Natural killer cell treated with Interleukin-12 subunit alpha and Interleukin-12 subunit beta and Interleukin-15 and Interleukin-18, amount 100 ng/mL, for 72 hours (primary cell): ENCODE measurements around the gene PROX1. TPM values are rescaled to one million over a fixed set of nuclear protein-coding genes. Genes with fewer than 3 reads are reported as not detected.

Experiments
- ATAC-seq, 2 donors: fragments of 150-1000 bp; cut with Tn5 transposase in 1 of 2; sonication (Bioruptor Pico), chemical (Tn5 transposase) in 1 of 2; 2 replicates each; pipeline ENCODE4 v1.10.0; 2021
- DNase-seq: peaks from one replicate; pipeline ENCODE4 v3.0.0; 2022; ENCODE audit warnings: low spot score
- H3K27ac Mint-ChIP-seq, 2 donors: 1 replicate in 1 of 2; 2 replicates in 1 of 2; pipeline ENCODE4 v1.8.0; 2022; ENCODE audit warnings: mixed read lengths in 2 of 2, mild to moderate bottlenecking in 1 of 2, moderate library complexity in 1 of 2
- H3K27me3 Mint-ChIP-seq, 2 donors: 1 replicate in 1 of 2; 2 replicates in 1 of 2; pipeline ENCODE4 v1.8.0; 2022; ENCODE audit warnings: mixed read lengths in 2 of 2
- H3K36me3 Mint-ChIP-seq: one replicate; pipeline ENCODE4 v1.8.0; 2022; ENCODE audit warnings: mixed read lengths
- H3K4me1 Mint-ChIP-seq, 2 donors: 1 replicate in 1 of 2; 2 replicates in 1 of 2; pipeline ENCODE4 v1.8.0; 2022; ENCODE audit warnings: low read depth in 2 of 2, mixed read lengths in 2 of 2, mild to moderate bottlenecking in 1 of 2
- H3K4me3 Mint-ChIP-seq: one replicate; pipeline ENCODE4 v1.8.0; 2022; ENCODE audit warnings: mixed read lengths
- H3K9me3 Mint-ChIP-seq: 2 replicates; pipeline ENCODE4 v1.8.0; 2022; ENCODE audit warnings: mixed read lengths
- total RNA-seq, 2 donors: library from RNA; stranded (reverse); gene quantifications; one replicate each; pipeline ENCODE4 v1.2.3, GENCODE V29; 2022

The PROX1 gene
- total RNA-seq, 2 donors from 2014 or later = not detected

DNA sequence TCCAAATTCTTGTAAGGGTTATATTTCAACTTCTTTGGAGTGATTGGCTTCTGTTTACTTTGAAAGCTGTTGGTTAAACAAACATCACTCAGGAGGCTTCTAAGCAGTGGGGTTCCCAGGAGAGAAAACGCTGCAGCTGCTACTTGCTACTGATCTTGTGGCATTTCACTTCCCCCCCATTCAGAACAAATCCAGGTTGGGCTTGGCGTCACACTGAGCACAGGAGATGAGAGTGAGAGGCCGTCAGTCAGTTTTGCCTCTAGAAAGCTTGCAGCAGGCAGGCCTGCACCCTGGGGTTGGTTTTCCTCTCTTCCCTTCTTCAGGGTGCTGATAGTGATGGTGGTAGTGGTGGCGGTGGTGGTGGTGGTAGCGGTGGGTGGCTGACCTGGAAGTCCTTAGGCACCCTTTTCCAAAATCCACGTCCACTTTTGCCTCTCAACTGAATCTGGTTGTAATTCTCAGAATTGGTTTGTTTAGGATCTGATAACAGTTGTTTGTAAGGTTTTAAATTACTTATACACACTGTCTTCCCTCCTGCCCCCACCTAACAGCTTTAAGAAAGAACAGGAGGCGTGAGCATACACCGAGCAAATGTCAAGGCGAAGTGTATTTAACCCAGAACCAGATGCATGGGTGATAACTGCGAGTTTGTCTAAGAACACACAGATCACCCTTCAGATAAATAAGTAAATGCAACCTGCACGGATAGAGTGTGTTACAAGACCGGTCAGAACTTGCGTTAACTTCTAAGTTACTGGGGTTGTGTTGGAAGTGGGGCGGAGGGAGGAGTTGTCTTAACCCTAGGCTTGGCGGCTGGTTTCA is 3.2 kb upstream of the PROX1 start:
- H3K9me3 Mint-ChIP-seq = peaks cover 3% of the 10 kb centered on the region
- no peak overlapping the region for H3K4me3 Mint-ChIP-seq
- peaks cover 72 to 83% of the 10 kb centered on the region in 2 donors for H3K27me3 Mint-ChIP-seq
- peaks cover 32% of the 10 kb centered on the region for H3K36me3 Mint-ChIP-seq
- DNase-seq (no peak), ATAC-seq (no peak)
- no peak overlapping the region for H3K27ac Mint-ChIP-seq
- H3K4me1 Mint-ChIP-seq = peaks cover 22 to 23% of the 10 kb centered on the region in 2 donors

DNA sequence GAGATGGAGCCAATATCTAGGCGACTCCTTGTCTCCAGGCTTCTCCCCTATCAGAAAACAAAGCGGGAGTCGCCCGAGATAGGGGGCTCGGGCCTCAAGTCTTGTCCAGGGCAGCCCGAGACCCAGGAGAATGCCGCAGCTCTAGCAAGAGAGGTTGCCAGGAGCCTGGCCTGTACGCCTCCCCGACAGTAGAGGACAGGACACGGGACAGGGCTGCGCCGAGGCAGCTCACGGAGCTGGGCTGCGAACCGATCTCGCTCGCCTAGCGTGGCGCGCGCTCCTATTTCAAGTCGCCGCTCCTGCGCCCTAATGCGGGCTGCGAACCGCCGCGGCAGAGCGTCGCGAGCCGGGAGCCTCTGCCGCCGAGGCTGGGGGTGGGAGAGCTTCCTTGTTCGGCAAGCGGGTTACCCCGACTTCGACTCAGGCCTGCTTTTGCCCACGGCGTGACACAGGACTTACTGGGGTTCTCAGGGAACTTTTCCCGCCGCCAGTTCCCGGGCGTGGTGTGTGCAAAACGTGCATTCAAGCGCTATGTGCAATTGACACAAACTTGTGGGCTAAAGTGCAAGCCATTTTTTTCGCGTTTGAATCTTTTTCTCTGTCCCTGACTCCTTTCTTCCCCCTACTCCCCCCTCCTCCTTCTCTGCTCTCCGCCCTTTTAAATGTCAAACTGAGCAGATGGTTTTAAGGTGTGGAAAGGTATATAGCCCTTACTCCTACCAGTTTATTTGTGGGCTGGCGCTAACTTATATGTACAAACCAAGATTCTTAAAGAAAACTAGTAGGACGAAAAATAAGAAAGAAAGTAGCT is 2.4 kb upstream of the PROX1 start:
- ATAC-seq = peak; percentile 14 to 24
- peaks cover 76 to 88% of the 10 kb centered on the region in 2 donors for H3K27me3 Mint-ChIP-seq

DNA sequence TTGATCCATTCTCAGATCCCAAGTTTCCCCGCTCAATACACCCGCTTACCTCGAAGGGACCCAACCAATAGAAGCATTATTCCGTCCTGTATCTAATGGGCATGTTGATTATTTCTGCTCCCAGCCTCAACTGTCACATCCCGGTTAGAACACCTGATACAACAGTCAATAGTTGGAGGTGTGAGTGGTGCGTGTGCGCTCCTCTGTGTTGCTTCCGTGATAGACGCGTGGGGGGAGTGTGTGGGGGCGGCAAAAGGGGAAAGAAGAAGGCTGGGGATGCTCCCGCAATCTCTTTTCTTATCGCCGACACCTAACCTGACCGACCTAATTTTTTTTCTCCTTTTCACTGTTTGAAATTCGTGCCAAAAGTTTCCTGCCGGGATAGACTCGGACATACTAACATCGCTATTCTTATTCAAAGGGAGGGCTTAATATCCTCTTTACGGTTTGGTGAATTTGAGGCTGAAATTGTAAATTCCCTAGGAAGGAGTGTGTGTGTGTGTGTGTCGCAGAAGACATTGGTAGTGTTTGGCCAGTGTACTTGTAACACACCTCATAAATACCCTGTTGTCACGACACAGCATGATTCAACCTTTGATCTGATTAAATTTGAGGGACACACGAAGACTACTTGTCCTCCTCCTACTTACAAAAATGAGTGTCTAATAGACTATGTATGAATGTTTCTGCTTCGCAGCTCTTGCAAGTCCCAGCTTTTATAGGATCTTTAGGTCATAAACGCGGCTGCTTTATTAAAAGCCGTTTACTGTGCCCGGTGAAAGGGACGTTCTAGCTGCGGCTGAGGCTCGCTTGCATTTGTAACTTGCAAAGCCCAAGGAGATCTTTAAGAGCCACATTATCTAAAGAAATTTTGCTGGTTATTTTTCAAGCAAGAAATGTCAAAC is 1.5 kb upstream of the PROX1 start:
- H3K27ac Mint-ChIP-seq = no peak overlapping the region
- H3K36me3 Mint-ChIP-seq = peaks cover 32% of the 10 kb centered on the region
- H3K9me3 Mint-ChIP-seq = peaks cover 3% of the 10 kb centered on the region
- no peak for DNase-seq
- H3K4me1 Mint-ChIP-seq = peaks cover 22 to 23% of the 10 kb centered on the region in 2 donors
- no peak overlapping the region for H3K4me3 Mint-ChIP-seq
- no peak for ATAC-seq
- H3K27me3 Mint-ChIP-seq = peaks cover 78 to 88% of the 10 kb centered on the region in 2 donors

More for the DNA sequence above, 2.4 kb upstream of the PROX1 start:
- Mint-ChIP-seq H3K27ac (no peak overlapping the region), H3K4me3 (no peak overlapping the region), H3K9me3 (peaks cover 3% of the 10 kb centered on the region), H3K4me1 (peaks cover 22 to 23% of the 10 kb centered on the region in 2 donors), H3K36me3 (peaks cover 32% of the 10 kb centered on the region)
- no peak for DNase-seq

DNA sequence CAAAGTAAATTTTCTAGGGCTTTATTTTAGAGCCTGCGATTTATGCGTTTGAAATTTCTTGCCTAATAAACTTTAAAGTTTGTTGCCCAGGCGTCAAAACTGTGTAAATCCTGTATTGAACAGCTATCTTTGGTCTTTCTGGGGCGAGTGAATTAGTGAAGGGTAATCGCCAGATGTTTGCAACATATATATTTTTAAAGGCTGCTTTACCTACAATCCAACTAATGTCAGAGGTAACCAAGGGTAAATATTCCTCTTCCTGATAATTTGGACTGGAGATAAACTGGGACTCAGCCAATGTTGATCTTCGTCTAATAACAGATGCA is 885 bp upstream of the PROX1 start:
- Mint-ChIP-seq H3K27ac (no peak overlapping the region), H3K9me3 (peaks cover 3% of the 10 kb centered on the region), H3K27me3 (peaks cover 75 to 87% of the 10 kb centered on the region in 2 donors), H3K4me3 (peak overlapping the region; percentile 10), H3K4me1 (peaks cover 22 to 23% of the 10 kb centered on the region in 2 donors), H3K36me3 (peaks cover 32% of the 10 kb centered on the region)
- ATAC-seq (no peak), DNase-seq (no peak)

DNA sequence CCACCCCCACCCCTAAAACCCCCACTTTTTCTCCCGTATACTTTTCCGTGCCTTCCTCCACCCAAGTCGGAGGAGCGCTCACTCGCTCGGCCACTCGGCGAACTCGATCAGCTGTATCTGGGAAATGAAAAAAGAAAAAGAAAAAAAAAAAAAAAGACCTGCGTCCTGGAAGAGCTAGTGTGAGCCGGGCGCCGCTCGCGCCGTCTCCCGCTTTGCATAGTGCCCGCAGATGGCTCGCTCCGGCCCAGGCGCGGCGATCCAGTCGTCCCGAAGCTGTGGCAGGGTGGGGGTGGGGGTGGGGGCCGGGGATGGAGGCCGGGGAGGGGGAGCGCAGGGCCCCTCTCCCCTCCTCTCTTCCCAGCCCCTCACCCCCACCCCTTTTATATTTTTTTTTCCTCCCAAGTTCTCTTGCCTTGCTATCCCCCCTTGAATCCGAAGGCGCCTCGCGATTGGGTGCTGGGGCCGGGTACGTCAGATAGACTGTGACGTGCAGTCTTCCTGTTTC is 299 bp upstream of the PROX1 start:
- ATAC-seq = peak in 1 of 2 donors; percentile 57
- DNase-seq = no peak
- peaks cover 70 to 87% of the 10 kb centered on the region in 2 donors for H3K27me3 Mint-ChIP-seq
- peaks cover 22 to 23% of the 10 kb centered on the region in 2 donors for H3K4me1 Mint-ChIP-seq
- H3K27ac Mint-ChIP-seq = no peak overlapping the region
- peaks cover 3% of the 10 kb centered on the region for H3K9me3 Mint-ChIP-seq
- peak overlapping the region; percentile 76 for H3K4me3 Mint-ChIP-seq
- H3K36me3 Mint-ChIP-seq = peaks cover 32% of the 10 kb centered on the region

DNA sequence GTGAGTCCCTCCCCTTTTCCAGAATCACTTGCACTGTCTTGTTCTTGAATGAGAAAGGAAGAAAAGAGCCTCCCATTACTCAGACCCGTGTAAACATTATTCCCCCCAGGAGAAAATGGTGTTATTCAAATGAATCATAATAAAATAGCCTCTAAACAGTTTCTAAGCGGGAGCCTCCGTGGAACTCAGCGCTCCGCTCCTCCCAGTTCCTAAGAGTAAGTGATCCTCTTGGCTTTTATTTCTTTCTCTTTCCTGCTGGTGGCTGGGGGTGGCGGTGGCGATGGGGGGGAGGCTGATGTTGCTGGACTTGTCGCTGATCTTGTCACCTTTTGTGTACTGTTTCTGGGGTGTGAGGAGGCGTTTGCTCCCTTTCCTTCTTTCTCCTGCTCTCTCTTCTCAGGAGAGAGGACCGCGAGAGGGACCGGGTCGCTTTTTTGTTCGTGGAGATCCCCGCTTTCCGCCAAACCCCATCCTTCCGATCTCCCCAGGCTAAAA is 781 bp downstream of the PROX1 start:
- H3K27ac Mint-ChIP-seq = no peak overlapping the region
- DNase-seq (no peak), ATAC-seq (no peak)
- peaks cover 68 to 88% of the 10 kb centered on the region in 2 donors for H3K27me3 Mint-ChIP-seq
- H3K36me3 Mint-ChIP-seq = peaks cover 32% of the 10 kb centered on the region
- peaks cover 3% of the 10 kb centered on the region for H3K9me3 Mint-ChIP-seq
- H3K4me1 Mint-ChIP-seq = peaks cover 22 to 23% of the 10 kb centered on the region in 2 donors
- peak overlapping the region; percentile 76 for H3K4me3 Mint-ChIP-seq

DNA sequence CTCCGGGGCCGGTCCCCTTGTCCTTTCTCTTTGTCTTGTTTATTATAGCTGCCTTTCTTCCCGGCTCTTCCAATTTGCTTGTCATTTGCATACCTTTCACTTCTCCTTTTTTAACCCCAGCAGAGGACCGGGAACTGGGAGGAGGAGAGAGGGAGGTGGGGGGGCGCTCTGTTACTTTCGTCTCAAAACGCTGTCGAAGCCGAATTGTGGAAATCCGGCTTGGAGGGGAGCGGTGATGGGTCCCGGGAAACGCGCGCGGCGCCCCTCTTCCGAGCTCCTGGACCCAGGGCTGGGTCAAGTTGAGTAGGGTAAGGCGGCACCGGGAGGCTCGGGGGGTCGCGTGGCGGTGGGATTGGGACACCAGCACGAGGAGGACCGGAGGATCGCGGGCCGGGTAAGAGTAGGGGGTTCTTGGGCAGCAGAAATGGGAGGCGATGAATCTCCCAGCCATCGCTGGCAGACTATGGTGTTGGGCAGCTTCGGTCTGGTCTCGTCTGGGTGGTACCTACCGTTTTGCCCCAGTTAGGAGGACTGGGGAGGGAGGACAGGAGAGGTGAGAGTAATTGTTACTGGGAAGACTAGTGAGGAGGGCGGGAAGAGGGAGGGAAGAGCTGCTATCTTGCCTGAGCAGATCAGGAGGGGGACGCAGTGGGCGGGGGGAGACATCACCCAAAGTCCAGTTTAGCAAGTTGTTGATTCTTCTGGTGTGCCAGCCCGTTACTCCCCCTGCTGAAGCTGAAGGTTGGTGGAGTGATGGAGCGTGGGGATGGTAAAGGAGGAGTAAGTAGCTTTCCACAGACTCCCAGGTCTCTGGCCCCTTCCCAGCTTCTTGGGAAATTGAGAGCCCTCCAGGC is 1.5 kb downstream of the PROX1 start:
- no peak for ATAC-seq
- Mint-ChIP-seq H3K4me3 (peak overlapping the region; percentile 76), H3K36me3 (peaks cover 26% of the 10 kb centered on the region), H3K4me1 (peaks cover 22 to 23% of the 10 kb centered on the region in 2 donors), H3K27me3 (peaks cover 62 to 86% of the 10 kb centered on the region in 2 donors), H3K27ac (no peak overlapping the region), H3K9me3 (peaks cover 3% of the 10 kb centered on the region)
- no peak for DNase-seq

DNA sequence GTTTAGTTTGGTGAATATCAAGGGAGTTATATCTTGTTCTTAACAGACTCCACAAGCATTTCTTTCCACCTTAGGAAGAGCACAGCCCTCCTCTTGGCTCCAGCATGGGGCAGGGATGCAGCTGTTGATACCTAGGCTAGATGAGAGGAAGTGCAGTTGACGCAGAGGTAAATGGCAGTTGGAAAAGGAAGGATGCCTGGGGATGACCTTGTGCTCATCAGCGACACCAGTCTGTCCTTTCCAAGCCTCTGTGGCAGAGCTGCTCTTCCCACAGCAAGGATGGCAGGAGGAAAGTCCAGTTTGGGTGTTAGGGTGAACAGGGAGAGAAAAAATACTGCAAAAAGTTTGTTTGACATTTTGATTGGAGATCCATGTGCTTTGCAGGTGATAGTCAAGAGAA is 6.2 kb downstream of the PROX1 start:
- no peak overlapping the region for H3K27ac Mint-ChIP-seq
- H3K9me3 Mint-ChIP-seq = no peaks in the 10 kb centered on the region
- H3K4me3 Mint-ChIP-seq = no peak overlapping the region
- H3K36me3 Mint-ChIP-seq = peaks cover 3% of the 10 kb centered on the region
- H3K27me3 Mint-ChIP-seq = peaks cover 27 to 47% of the 10 kb centered on the region in 2 donors
- no peak for ATAC-seq
- H3K4me1 Mint-ChIP-seq = peaks cover 5% of the 10 kb centered on the region in 2 donors
- no peak for DNase-seq

DNA sequence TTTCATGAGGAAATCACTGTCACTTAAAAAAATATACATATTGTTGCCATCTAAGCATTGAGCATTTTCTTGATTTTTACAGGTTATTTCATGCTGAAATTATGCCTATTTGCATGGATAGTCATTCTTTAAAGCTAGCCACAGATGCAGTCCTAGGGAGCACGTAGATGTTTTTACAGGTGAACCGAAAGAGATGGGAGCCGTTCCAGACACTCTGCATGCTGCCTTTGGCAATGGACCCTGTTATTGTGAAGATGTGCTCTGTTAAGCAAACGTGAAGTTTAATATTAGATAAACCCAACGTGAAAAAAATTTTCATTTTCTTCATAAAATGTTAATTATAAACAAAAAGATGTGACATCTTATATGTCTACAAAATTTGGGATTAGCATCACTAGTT is 7.1 kb downstream of the PROX1 start:
- H3K4me3 Mint-ChIP-seq = no peak overlapping the region
- peaks cover 19 to 38% of the 10 kb centered on the region in 2 donors for H3K27me3 Mint-ChIP-seq
- H3K27ac Mint-ChIP-seq = no peak overlapping the region
- ATAC-seq (no peak), DNase-seq (no peak)
- H3K4me1 Mint-ChIP-seq = no peaks in the 10 kb centered on the region
- no peaks in the 10 kb centered on the region for H3K9me3 Mint-ChIP-seq
- H3K36me3 Mint-ChIP-seq = no peaks in the 10 kb centered on the region

DNA sequence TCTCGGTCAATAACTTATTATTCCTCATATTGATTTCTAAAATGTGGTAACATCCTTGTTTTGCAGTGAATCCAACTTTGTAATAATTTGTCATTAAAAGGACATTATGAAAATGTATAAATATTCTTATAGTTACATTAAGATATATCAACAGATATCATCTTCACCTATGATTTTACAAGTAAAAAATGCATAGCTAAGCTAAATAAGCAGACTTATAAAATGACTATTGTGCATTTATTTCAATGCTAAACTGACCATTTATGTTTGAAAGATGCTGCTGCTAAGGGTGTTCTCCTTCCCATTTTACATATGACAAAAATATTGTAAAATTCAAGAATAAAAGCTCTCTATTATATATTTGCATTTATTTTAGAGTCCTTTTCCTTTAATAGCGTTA is 7.8 kb downstream of the PROX1 start:
- ATAC-seq = no peak
- H3K4me1 Mint-ChIP-seq = no peaks in the 10 kb centered on the region
- no peak overlapping the region for H3K27ac Mint-ChIP-seq
- no peak for DNase-seq
- no peaks in the 10 kb centered on the region for H3K9me3 Mint-ChIP-seq
- no peak overlapping the region for H3K4me3 Mint-ChIP-seq
- no peaks in the 10 kb centered on the region for H3K36me3 Mint-ChIP-seq
- H3K27me3 Mint-ChIP-seq = peaks cover 13 to 31% of the 10 kb centered on the region in 2 donors

DNA sequence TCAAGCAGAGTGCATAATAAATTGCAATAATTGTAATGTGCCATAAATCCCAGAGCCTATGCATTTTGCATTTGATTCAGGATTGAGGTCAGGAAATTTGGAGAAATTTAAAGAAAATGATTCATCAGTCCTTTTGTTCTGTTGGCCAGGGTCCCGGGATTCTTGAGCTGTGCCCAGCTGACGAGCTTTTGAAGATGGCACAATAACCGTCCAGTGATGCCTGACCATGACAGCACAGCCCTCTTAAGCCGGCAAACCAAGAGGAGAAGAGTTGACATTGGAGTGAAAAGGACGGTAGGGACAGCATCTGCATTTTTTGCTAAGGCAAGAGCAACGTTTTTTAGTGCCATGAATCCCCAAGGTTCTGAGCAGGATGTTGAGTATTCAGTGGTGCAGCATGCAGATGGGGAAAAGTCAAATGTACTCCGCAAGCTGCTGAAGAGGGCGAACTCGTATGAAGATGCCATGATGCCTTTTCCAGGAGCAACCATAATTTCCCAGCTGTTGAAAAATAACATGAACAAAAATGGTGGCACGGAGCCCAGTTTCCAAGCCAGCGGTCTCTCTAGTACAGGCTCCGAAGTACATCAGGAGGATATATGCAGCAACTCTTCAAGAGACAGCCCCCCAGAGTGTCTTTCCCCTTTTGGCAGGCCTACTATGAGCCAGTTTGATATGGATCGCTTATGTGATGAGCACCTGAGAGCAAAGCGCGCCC is 8.7 kb downstream of the PROX1 start:
- peaks cover 5 to 22% of the 10 kb centered on the region in 2 donors for H3K27me3 Mint-ChIP-seq
- no peaks in the 10 kb centered on the region for H3K4me1 Mint-ChIP-seq
- DNase-seq (no peak), ATAC-seq (no peak)
- H3K36me3 Mint-ChIP-seq = no peaks in the 10 kb centered on the region
- no peak overlapping the region for H3K27ac Mint-ChIP-seq
- H3K9me3 Mint-ChIP-seq = no peaks in the 10 kb centered on the region
- no peak overlapping the region for H3K4me3 Mint-ChIP-seq
